ENCODE measurements around the gene JMJD8. TPM values are rescaled to one million over a fixed set of nuclear protein-coding genes. Genes with fewer than 3 reads are reported as not detected.

The JMJD8 gene
- total and polyA plus RNA-seq, 2 donors from 2014 or later = 75.0 to 80.4 TPM

DNA sequence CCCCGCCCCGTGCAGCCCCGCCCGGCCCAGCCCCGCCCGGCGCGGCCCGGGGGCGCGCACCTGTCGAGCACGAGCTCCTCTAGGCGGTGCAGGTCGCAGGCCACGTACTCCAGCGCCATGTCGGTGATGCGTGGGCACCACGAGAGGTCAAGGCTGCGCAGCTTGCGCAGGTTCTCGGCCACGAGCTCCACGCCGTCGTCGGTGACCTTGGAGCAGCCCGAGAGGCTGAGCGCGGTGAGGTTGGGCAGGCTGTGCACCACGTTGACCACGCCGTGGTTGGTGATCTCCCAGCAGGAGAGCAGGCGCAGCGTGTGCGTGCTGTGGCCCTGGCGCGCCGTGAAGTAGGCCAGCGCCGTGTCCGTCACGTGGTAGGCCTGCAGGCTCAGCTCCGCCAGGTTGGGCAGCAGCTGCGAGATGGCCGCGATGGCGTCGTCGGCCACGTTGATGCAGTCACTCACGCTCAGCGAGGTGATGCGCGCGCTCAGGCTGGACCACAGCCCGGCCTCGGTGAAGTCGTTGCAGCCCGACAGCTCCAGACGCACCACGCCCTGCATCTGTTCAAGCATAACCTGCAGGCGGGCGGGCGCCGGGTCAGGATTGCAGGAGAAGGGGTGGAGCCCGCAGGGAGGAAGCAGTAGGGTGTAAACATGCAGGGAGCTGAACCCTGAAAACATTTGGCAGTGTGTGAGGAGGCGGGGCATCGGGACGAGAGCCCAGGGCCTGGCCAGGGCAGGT lies 11.4 kb upstream of the JMJD8 start:
- Histone ChIP-seq H3K27ac (ENCODE audit: low read depth in 2 of 2, low read length in 2 of 2) (peak overlapping the region; percentile 72 to 74), H3K9ac (ENCODE audit: low read length in 3 of 3) (no peak overlapping the region), H3K4me3 (ENCODE audit: low read length in 3 of 3) (peak overlapping the region in 1 of 3 donors; percentile 35), H3K27me3 (ENCODE audit: control insufficient read depth, insufficient read depth, low read length) (peaks cover 4% of the 10 kb centered on the region), H3K36me3 (ENCODE audit: control insufficient read depth in 2 of 3, insufficient read depth in 3 of 3, low read length in 3 of 3) (no peaks in the 10 kb centered on the region), H3K4me1 (ENCODE audit: control insufficient read depth in 2 of 3, insufficient read depth in 2 of 3, low read depth in 1 of 3, low read length in 3 of 3) (peaks cover 0 to 5% (median 0%) of the 10 kb centered on the region in 3 donors), H3K9me3 (ENCODE audit: control insufficient read depth in 2 of 3, insufficient read depth in 1 of 3, low read length in 3 of 3) (no peaks in the 10 kb centered on the region)
- TF ChIP-seq, protein P1, sequence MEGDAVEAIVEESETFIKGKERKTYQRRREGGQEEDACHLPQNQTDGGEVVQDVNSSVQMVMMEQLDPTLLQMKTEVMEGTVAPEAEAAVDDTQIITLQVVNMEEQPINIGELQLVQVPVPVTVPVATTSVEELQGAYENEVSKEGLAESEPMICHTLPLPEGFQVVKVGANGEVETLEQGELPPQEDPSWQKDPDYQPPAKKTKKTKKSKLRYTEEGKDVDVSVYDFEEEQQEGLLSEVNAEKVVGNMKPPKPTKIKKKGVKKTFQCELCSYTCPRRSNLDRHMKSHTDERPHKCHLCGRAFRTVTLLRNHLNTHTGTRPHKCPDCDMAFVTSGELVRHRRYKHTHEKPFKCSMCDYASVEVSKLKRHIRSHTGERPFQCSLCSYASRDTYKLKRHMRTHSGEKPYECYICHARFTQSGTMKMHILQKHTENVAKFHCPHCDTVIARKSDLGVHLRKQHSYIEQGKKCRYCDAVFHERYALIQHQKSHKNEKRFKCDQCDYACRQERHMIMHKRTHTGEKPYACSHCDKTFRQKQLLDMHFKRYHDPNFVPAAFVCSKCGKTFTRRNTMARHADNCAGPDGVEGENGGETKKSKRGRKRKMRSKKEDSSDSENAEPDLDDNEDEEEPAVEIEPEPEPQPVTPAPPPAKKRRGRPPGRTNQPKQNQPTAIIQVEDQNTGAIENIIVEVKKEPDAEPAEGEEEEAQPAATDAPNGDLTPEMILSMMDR (IDR thresholded peaks at IDR 0.05; ENCODE audit: borderline replicate concordance, extremely low read depth, insufficient read depth) = no peak
- DNase-seq (peak; percentile 70 to 97 (median 81)), FAIRE-seq (no peak)
- intact Hi-C loops (cut with DNase I) = no loop called here

DNA sequence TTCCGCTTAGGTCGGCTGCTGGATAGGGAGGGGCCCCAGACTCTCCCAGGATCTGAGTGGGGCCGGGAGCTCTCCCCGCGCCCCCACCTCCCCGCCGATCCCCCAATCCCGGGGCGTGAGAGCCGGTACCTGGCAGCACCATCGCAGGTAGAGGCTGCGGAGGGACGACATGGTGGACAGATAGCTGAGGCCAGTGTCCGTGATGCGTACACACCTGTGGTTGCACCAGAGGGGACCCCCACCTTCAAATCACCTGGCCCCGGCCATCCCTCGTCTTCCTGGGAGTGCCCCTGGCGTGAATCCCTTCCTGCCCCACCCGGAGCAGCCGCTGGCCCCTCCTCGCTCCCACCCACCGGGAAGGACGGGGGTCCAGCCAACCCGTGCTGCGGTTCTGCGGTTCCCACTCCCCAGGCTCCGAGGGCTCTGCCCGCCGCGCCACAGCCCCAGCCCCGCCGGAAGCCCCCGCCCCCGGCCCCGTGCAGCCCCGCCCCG lies 10.8 kb upstream of the JMJD8 start:
- Histone ChIP-seq H3K27ac (ENCODE audit: low read depth in 2 of 2, low read length in 2 of 2) (no peak overlapping the region), H3K4me3 (ENCODE audit: low read length in 3 of 3) (no peak overlapping the region)
- intact Hi-C loops (cut with DNase I) = no loop called here

DNA sequence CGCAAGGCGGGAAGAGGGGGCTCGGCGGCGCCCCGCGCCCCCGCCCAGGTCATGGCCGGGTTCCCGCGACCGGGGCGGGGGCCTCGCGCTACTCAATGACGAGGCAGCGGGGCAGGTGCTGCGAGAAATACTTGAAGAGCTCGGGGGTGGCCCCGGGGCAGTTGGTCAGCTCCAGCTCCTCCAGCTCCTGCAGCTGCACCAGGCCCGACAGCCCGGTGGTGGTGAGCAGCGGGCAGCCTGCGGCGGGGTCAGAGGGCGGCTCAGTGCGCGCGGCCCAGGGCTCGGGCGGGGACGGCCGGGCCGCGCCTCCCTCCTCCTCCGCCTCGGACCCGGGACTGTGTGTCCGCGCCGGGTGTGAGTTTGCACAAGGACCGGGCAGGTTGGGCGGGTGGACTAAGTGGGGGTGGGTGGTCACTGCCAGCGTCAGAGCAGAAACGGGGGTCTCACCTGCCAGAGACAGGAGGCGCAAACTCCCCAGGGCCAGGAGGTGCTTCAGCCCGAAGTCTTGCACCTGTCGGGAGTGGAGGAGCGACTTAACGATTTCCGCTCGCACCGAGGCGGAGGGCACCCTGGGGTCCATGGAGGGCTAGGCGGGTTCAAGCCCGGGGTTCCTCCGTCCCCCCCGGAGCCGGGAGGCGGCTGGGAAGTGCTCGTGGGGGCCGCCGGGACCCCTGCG lies 10.2 kb upstream of the JMJD8 start:
- intact Hi-C loops (cut with DNase I) = no loop called here
- H3K9me3 ChIP-seq (ENCODE audit: control insufficient read depth in 2 of 3, insufficient read depth in 1 of 3, low read length in 3 of 3) = no peaks in the 10 kb centered on the region
- TF ChIP-seq, protein P1 (IDR thresholded peaks at IDR 0.05; ENCODE audit: borderline replicate concordance, extremely low read depth, insufficient read depth) = no peak
- H3K4me1 ChIP-seq (ENCODE audit: control insufficient read depth in 2 of 3, insufficient read depth in 2 of 3, low read depth in 1 of 3, low read length in 3 of 3) = peaks cover 0 to 10% (median 0%) of the 10 kb centered on the region in 3 donors
- H3K27ac ChIP-seq (ENCODE audit: low read depth in 2 of 2, low read length in 2 of 2) = no peak overlapping the region
- H3K36me3 ChIP-seq (ENCODE audit: control insufficient read depth in 2 of 3, insufficient read depth in 3 of 3, low read length in 3 of 3) = no peaks in the 10 kb centered on the region
- FAIRE-seq (no peak), DNase-seq (no peak)
- no peak overlapping the region for H3K4me3 ChIP-seq (ENCODE audit: low read length in 3 of 3)
- H3K27me3 ChIP-seq (ENCODE audit: control insufficient read depth, insufficient read depth, low read length) = peaks cover 4% of the 10 kb centered on the region
- no peak overlapping the region for H3K9ac ChIP-seq (ENCODE audit: low read length in 3 of 3)

More for the DNA sequence above, 10.8 kb upstream of the JMJD8 start:
- Histone ChIP-seq H3K27me3 (ENCODE audit: control insufficient read depth, insufficient read depth, low read length) (peaks cover 4% of the 10 kb centered on the region), H3K4me1 (ENCODE audit: control insufficient read depth in 2 of 3, insufficient read depth in 2 of 3, low read depth in 1 of 3, low read length in 3 of 3) (peaks cover 0 to 5% (median 0%) of the 10 kb centered on the region in 3 donors), H3K36me3 (ENCODE audit: control insufficient read depth in 2 of 3, insufficient read depth in 3 of 3, low read length in 3 of 3) (no peaks in the 10 kb centered on the region), H3K9ac (ENCODE audit: low read length in 3 of 3) (no peak overlapping the region), H3K9me3 (ENCODE audit: control insufficient read depth in 2 of 3, insufficient read depth in 1 of 3, low read length in 3 of 3) (no peaks in the 10 kb centered on the region)
- FAIRE-seq = no peak
- DNase-seq = peak in 1 of 5 donors; percentile 86
- TF ChIP-seq, protein P1 (IDR thresholded peaks at IDR 0.05; ENCODE audit: borderline replicate concordance, extremely low read depth, insufficient read depth) = no peak

Data from kidney (tissue), 14 donors.